Measurements from ENCODE around the gene CHML.

The CHML gene

DNA sequence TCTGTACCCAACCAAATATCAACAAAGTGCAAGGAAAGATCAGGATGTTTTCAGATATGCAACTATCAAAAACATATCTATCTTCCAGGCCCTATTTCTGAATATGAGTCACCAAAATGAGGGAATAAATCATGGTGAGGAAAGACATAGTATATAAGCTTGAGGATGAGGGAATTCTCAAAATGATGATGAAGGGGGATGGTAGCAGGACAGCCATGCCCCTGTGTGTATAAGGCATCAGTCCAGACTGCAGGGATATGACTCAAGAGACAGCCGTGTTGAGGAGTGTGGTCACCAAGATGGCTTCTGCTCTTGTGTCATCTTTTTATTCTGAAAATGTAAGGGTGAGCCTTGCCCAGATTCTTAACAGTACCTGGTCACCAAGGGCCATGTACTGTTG is 7.5 kb upstream of the CHML start:
- no peak overlapping the region for H3K4me3 ChIP-seq (ENCODE audit: low read depth, low read length)
- TF ChIP-seq, protein P1, sequence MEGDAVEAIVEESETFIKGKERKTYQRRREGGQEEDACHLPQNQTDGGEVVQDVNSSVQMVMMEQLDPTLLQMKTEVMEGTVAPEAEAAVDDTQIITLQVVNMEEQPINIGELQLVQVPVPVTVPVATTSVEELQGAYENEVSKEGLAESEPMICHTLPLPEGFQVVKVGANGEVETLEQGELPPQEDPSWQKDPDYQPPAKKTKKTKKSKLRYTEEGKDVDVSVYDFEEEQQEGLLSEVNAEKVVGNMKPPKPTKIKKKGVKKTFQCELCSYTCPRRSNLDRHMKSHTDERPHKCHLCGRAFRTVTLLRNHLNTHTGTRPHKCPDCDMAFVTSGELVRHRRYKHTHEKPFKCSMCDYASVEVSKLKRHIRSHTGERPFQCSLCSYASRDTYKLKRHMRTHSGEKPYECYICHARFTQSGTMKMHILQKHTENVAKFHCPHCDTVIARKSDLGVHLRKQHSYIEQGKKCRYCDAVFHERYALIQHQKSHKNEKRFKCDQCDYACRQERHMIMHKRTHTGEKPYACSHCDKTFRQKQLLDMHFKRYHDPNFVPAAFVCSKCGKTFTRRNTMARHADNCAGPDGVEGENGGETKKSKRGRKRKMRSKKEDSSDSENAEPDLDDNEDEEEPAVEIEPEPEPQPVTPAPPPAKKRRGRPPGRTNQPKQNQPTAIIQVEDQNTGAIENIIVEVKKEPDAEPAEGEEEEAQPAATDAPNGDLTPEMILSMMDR (IDR thresholded peaks at IDR 0.05; ENCODE audit: control insufficient read depth, extremely low read depth, insufficient read depth) = no peak
- DNase-seq (ENCODE audit: low read depth) = no peak

DNA sequence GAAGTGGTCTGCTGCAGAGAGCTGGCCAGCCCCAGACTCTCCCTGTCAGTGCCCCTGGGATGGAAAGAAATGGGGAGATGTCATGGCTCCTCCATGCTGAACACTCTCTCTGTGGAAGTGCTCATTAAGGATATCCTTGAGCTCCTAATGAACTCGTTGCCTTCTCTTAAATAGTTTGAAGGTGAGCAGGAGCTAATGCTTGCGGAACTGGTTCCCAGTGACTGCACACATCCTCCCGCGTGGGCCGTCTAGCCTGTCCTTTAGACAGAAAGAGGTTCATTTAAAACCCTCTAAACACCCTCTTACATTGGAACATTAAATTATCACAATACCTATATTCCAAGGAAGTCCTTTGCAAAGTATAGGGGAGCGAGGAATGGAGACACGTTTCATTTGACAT is 6.0 kb upstream of the CHML start:
- no peak for DNase-seq (ENCODE audit: low read depth)
- no peak overlapping the region for H3K4me3 ChIP-seq (ENCODE audit: low read depth, low read length)
- TF ChIP-seq, protein P1 (IDR thresholded peaks at IDR 0.05; ENCODE audit: control insufficient read depth, extremely low read depth, insufficient read depth) = no peak

DNA sequence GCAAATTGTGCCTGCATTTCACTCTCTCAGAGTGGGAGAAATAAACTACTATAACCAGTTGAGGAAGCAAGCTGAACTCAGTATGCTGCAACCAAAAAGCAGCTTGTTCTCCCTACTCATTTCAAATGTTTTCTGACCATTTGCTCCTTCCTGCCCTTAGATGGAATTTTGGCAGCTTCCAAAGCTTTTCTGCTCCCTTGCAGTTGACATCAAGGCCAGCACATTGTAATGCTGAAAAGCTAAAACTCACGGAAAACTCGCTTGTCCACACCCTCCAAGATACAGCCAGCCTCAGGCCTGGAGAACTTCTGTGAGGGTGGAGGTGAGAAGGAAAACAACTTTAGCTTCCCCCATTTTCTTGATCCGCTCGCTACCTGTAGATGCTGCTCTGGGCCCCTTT is 5.0 kb upstream of the CHML start:
- TF ChIP-seq, protein P1 (IDR thresholded peaks at IDR 0.05; ENCODE audit: control insufficient read depth, extremely low read depth, insufficient read depth) = no peak
- DNase-seq (ENCODE audit: low read depth) = no peak
- no peak overlapping the region for H3K4me3 ChIP-seq (ENCODE audit: low read depth, low read length)

DNA sequence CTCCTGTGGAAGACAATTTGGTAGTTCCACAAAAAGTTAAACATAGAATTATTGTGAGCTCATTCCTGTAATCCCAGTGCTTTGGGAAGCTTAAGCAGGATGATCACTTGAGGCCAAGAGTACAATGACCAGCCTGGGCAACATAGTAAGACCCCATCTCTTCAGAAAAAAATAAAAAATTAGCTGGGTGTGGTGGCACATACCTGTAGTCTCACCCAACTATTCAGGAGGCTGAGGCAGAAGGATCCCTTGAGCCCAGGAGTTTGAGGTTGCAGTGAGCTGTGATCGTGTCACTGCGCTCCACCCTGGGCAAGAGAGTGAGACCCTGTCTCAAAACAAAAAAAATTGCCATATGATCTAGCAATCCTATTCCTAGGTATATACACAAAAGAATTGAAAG is 4.1 kb upstream of the CHML start:
- H3K4me3 ChIP-seq (ENCODE audit: low read depth, low read length) = no peak overlapping the region
- DNase-seq (ENCODE audit: low read depth) = no peak
- TF ChIP-seq, protein P1 (IDR thresholded peaks at IDR 0.05; ENCODE audit: control insufficient read depth, extremely low read depth, insufficient read depth) = no peak

DNA sequence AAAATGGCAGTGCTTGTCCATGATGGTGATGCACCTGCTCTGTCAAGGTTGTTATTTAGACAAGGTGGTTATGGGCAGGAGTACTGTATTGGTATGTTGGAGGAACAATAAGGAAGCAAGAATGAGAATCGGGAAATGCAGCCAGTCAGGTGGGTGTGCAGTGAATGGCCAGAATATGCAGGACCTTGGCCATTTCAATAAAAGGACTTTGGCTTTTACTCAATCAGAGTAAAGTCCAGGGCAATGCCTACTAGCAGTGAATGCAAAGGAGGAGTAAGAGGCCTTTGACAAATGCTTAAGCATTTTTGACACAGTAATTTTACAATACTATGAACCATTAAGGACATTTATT is 2.4 kb upstream of the CHML start:
- no peak overlapping the region for H3K4me3 ChIP-seq (ENCODE audit: low read depth, low read length)
- TF ChIP-seq, protein P1 (IDR thresholded peaks at IDR 0.05; ENCODE audit: control insufficient read depth, extremely low read depth, insufficient read depth) = no peak
- DNase-seq (ENCODE audit: low read depth) = no peak

DNA sequence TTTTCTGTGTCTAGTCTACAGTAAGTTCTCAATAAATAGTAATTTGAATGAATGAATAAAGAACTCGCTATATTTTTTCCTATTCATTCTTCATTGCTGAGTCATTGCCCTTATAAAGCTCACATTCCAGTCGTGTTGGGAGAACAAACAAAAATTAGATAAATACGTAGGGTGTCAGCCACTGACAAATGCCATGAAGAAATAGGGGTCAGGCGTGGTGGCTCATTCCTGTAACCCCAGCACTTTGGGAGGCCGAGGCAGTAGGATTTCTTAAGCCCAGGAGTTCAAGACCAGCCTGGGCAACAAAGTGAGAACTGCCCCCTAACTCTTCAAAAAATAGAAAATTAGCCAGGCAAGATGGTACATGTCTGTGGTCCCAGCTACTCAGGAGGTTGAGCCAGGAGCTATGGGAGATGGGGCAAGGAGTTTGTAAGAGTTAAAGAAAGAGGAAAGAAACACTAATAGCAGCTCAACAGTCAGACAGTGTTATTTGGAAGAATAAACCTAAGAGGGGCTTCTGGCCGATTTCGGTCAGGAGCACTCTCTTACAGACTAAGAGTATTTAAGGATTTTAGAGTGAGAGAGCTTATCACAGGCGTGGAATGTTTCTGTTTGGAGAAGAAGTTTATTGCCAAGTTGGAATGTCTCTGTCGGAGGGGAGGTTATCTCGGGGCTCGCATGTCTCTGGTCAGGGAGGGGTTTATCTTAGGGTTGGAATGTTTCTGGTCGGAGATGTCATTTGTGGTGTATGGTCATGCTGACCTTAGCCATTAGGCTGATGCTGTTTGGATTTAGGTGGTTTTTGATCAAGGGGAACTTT is 1.8 kb upstream of the CHML start:
- H3K4me3 ChIP-seq (ENCODE audit: low read depth, low read length) = no peak overlapping the region
- TF ChIP-seq, protein P1 (IDR thresholded peaks at IDR 0.05; ENCODE audit: control insufficient read depth, extremely low read depth, insufficient read depth) = no peak
- no peak for DNase-seq (ENCODE audit: low read depth)
